Stimulated activated CD8-positive, alpha-beta memory T cell treated with anti-CD3 and anti-CD28 coated beads, Interleukin-2, amount 100 ng/mL, for 1 hour (primary cell): Measurements from ENCODE around the gene CTRB2.
"Not testable (repeated sequence)": the region's sequence is repeated elsewhere in the genome, so short reads cannot be mapped to it uniquely, and the experiment has no call there.

Experiments used
- DNase-seq, 2 donors: peaks; one replicate each; pipeline ENCODE4 v3.0.0-alpha.2; 2020; ENCODE audit warnings: low read depth in 2 of 2

CTRB2 gene

GRCh38 chr16:75227361-75228142, 20.6 kb upstream of the CTRB2 start:
- DNase-seq = no peak

GRCh38 chr16:75226550-75227360, 19.8 kb upstream of the CTRB2 start:
- DNase-seq = no peak

GRCh38 chr16:75225678-75226515, 18.9 kb upstream of the CTRB2 start:
- DNase-seq = no peak

GRCh38 chr16:75225092-75225491, 18.1 kb upstream of the CTRB2 start:
- no peak for DNase-seq

GRCh38 chr16:75224306-75225082, 17.5 kb upstream of the CTRB2 start:
- DNase-seq = no peak

- DNase-seq = not testable (repeated sequence)
Observed at GRCh38 chr16:75223129-75223528, 16.2 kb upstream of the CTRB2 start.

- DNase-seq = no peak
Observed at GRCh38 chr16:75222271-75222783, 15.4 kb upstream of the CTRB2 start.

- no peak for DNase-seq
Observed at GRCh38 chr16:75219838-75220237, 12.9 kb upstream of the CTRB2 start.

GRCh38 chr16:75219088-75219487, 12.1 kb upstream of the CTRB2 start:
- no peak for DNase-seq

GRCh38 chr16:75218256-75219076, 11.5 kb upstream of the CTRB2 start, which contains the start of gene CTRB1:
CTRB1 (plus strand) TSS chr16:75218988; CDS start chr16:75219008, 20 bp downstream.
- no peak for DNase-seq

- DNase-seq = no peak
Observed at GRCh38 chr16:75217389-75217851, 10.5 kb upstream of the CTRB2 start.

- no peak for DNase-seq
Observed at GRCh38 chr16:75216576-75216975, 9.6 kb upstream of the CTRB2 start.

- DNase-seq = no peak
Observed at GRCh38 chr16:75216127-75216526, 9.2 kb upstream of the CTRB2 start.

GRCh38 chr16:75211286-75211685, 4.3 kb upstream of the CTRB2 start:
- DNase-seq = not testable (repeated sequence)

GRCh38 chr16:75209944-75210343, 3.0 kb upstream of the CTRB2 start:
- no peak for DNase-seq

- DNase-seq = not testable (repeated sequence)
Observed at GRCh38 chr16:75209514-75209913, 2.6 kb upstream of the CTRB2 start.

- DNase-seq = no peak
Observed at GRCh38 chr16:75208861-75209505, 2.0 kb upstream of the CTRB2 start.

- DNase-seq = no peak
Observed at GRCh38 chr16:75208242-75208825, 1.4 kb upstream of the CTRB2 start.

- no peak for DNase-seq
Observed at GRCh38 chr16:75207831-75208230, 870 bp upstream of the CTRB2 start.
